CD4-positive, alpha-beta T cell (primary cell): ENCODE data around the gene TTC8. TPM values are rescaled to one million over a fixed set of nuclear protein-coding genes. Genes with fewer than 3 reads are reported as not detected.
A peak's percentile ranks its signal among the peaks of the same experiment; 100 is the strongest.

ENCODE experiments used
- ATAC-seq: fragments of 200-7000 bp; cut with Tn5 transposase; one replicate; pipeline ENCODE4 v1.10.0; 2022; ENCODE audit warnings: mild to moderate bottlenecking; ENCODE audit not compliant: poor library complexity
- CTCF ChIA-PET: fragments of 350-600 bp; sonication (Branson Sonifier 250); formaldehyde crosslinking; loops from one replicate; lab custom pipeline; 2021; ENCODE audit warnings: antibody characterized with exemption, inconsistent platforms; lab: Charles Lee
- POLR2A ChIA-PET: fragments of 350-600 bp; sonication (Branson Sonifier 250); formaldehyde crosslinking; loops from one replicate; lab custom pipeline; 2021; ENCODE audit warnings: antibody characterized with exemption, inconsistent platforms; lab: Charles Lee
- DNase-seq, 14 experiments: peaks; one replicate each; pipeline ENCODE4 v3.0.0-alpha.2; 2013 to 2020; ENCODE audit warnings: mixed read lengths in 2 of 14
- H3K27ac ChIP-seq, 2 donors: one replicate each; pipeline versions ENCODE4 v1.5.1 to v1.7.0; 2013; ENCODE audit warnings: low read length in 2 of 2, low read depth in 1 of 2, mild to moderate bottlenecking in 1 of 2
- H3K27me3 ChIP-seq, 2 experiments: 1 replicate in 1 of 2; 2 replicates in 1 of 2; pipeline versions ENCODE4 v1.6.1 to v1.7.0; 2013; ENCODE audit warnings: low read length in 2 of 2, control low read depth in 1 of 2, mild to moderate bottlenecking in 1 of 2, moderate library complexity in 1 of 2; ENCODE audit not compliant: insufficient read depth in 2 of 2, control insufficient read depth in 1 of 2
- H3K36me3 ChIP-seq: one replicate; pipeline ENCODE4 v1.6.1; 2013; ENCODE audit warnings: low read length, control low read depth; ENCODE audit not compliant: insufficient read depth
- H3K4me1 ChIP-seq: one replicate; pipeline ENCODE4 v1.6.1; 2013; ENCODE audit warnings: low read length, control low read depth; ENCODE audit not compliant: insufficient read depth
- H3K4me3 ChIP-seq: one replicate; pipeline ENCODE4 v1.5.1; 2013; ENCODE audit warnings: mild to moderate bottlenecking, low read length, moderate library complexity
- H3K9me3 ChIP-seq, 2 experiments: 1 replicate in 1 of 2; 2 replicates in 1 of 2; pipeline versions ENCODE4 v1.6.1 to v1.7.0; 2013; ENCODE audit warnings: low read length in 2 of 2, mild to moderate bottlenecking in 2 of 2, control low read depth in 1 of 2, moderate library complexity in 1 of 2; ENCODE audit not compliant: control insufficient read depth in 1 of 2, insufficient read depth in 1 of 2
- H3K27ac Mint-ChIP-seq: one replicate; pipeline ENCODE4 v1.8.0; 2020; ENCODE audit warnings: mixed read lengths
- H3K27me3 Mint-ChIP-seq: one replicate; pipeline ENCODE4 v1.8.0; 2021; ENCODE audit warnings: mixed read lengths
- H3K36me3 Mint-ChIP-seq: one replicate; pipeline ENCODE4 v1.8.0; 2021; ENCODE audit warnings: low read depth, mixed read lengths
- H3K4me1 Mint-ChIP-seq: one replicate; pipeline ENCODE4 v1.8.0; 2021; ENCODE audit warnings: low read depth, mixed read lengths
- H3K4me3 Mint-ChIP-seq: one replicate; pipeline ENCODE4 v1.8.0; 2020; ENCODE audit warnings: mild to moderate bottlenecking, mixed read lengths
- H3K9me3 Mint-ChIP-seq: one replicate; pipeline ENCODE4 v1.8.0; 2020; ENCODE audit warnings: mixed read lengths
- intact Hi-C, 2 experiments: fragments of 100-400 bp; cut with DNase I in 1 of 2; cut with micrococcal nuclease in 1 of 2; formaldehyde crosslinking; loops; one replicate each; pipeline versions ENCODE4 v1.15.1 to v1.9.0; 2023 to 2025; cut with DNase I, micrococcal nuclease
- total RNA-seq, 174 experiments: library from RNA in 2 of 174; stranded (reverse) in 2 of 174; gene quantifications; one replicate each; pipeline ENCODE4 v1.2.3 and lab custom pipeline; 2021 to 2026
- TF ChIP-seq, protein P1 (sequence below): fragments of 200-600 bp; IDR thresholded peaks from one replicate; pipeline ENCODE4 v1.8.0; 2022; ENCODE audit warnings: antibody characterized with exemption, mild to moderate bottlenecking

The TTC8 gene
- total RNA-seq, 2 experiments from 2014 or later, result 1.6 to 2.1 TPM

- Mint-ChIP-seq H3K27ac (no peak overlapping the region), H3K4me3 (no peak overlapping the region), H3K36me3 (no peaks in the 10 kb centered on the region), H3K4me1 (peaks cover 7% of the 10 kb centered on the region), H3K9me3 (no peaks in the 10 kb centered on the region), H3K27me3 (peaks cover 31% of the 10 kb centered on the region)
- intact Hi-C loops, result loop anchor here in 1 of 2 experiments (10.0 kb wide), 3 partner anchors 267 to 1133 kb away; partner anchors contain the start of genes EFCAB11, FOXN3, PTPN21 and TDP1
- ATAC-seq, result no peak
- Histone ChIP-seq H3K27me3 (peaks cover 0 to 10% of the 10 kb centered on the region in 2 experiments), H3K27ac (no peak overlapping the region), H3K36me3 (no peaks in the 10 kb centered on the region), H3K9me3 (no peaks in the 10 kb centered on the region), H3K4me3 (no peak overlapping the region), H3K4me1 (peaks cover 7% of the 10 kb centered on the region)
- DNase-seq, result no peak
- TF ChIP-seq, protein P1, sequence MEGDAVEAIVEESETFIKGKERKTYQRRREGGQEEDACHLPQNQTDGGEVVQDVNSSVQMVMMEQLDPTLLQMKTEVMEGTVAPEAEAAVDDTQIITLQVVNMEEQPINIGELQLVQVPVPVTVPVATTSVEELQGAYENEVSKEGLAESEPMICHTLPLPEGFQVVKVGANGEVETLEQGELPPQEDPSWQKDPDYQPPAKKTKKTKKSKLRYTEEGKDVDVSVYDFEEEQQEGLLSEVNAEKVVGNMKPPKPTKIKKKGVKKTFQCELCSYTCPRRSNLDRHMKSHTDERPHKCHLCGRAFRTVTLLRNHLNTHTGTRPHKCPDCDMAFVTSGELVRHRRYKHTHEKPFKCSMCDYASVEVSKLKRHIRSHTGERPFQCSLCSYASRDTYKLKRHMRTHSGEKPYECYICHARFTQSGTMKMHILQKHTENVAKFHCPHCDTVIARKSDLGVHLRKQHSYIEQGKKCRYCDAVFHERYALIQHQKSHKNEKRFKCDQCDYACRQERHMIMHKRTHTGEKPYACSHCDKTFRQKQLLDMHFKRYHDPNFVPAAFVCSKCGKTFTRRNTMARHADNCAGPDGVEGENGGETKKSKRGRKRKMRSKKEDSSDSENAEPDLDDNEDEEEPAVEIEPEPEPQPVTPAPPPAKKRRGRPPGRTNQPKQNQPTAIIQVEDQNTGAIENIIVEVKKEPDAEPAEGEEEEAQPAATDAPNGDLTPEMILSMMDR, result no peak
- ChIA-PET CTCF (no interaction called here), POLR2A (no interaction called here)
Measured at GRCh38 chr14:88821378-88821777, 3.1 kb upstream of the TTC8 start.

DNA sequence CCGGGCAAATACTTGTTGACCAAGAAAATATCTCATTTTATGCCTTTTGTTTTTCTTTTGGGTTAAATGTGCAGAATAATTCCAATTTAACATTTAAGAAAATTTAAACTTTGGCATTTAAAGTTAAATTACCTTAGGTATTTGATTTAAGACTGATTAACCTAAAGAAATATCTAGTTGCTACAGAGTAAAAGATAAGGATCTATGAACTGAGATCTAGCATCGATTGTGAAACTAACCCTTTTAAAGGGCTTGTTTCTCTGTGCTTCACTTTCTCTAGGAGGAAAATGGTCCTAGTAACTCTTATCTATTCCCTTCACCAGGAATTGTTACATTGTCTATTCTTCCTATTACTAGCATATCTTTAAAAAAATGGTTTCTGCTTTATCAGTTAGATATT is 2.6 kb upstream of the TTC8 start:
- no peaks in the 10 kb centered on the region for H3K9me3 ChIP-seq
- H3K36me3 ChIP-seq, result no peaks in the 10 kb centered on the region
- ATAC-seq (no peak), DNase-seq (no peak)
- H3K4me3 ChIP-seq, result no peak overlapping the region
- CTCF ChIA-PET, result no interaction called here
- Mint-ChIP-seq H3K4me1 (peaks cover 7% of the 10 kb centered on the region), H3K4me3 (no peak overlapping the region), H3K27me3 (peaks cover 31% of the 10 kb centered on the region), H3K36me3 (no peaks in the 10 kb centered on the region), H3K9me3 (no peaks in the 10 kb centered on the region), H3K27ac (no peak overlapping the region)
- TF ChIP-seq, protein P1, result no peak
- POLR2A ChIA-PET, result no interaction called here
- H3K27ac ChIP-seq, result no peak overlapping the region
- intact Hi-C loops, result loop anchor here in 1 of 2 experiments (1.0 to 10.0 kb wide), 4 partner anchors 29 to 1133 kb away; partner anchors contain the start of genes EFCAB11, FOXN3, PTPN21 and TDP1
- peaks cover 0 to 10% of the 10 kb centered on the region in 2 experiments for H3K27me3 ChIP-seq
- peaks cover 7% of the 10 kb centered on the region for H3K4me1 ChIP-seq

DNA sequence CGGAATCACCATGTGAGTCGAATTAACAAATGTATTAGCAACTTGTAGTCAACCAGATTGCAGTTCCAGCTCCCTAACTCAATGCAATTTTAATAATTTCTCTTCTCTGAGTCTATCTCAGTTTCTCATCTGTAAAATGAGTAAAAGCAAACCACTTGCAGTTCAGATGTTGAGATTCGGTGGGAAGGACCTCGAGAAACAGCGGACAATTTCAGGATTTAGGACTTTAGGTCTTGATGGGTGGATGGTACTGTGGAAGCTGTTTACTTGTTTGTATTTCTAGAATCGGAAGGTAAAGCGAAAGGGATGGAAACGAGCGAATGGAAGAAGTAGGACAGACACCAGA is 510 bp upstream of the TTC8 start:
- TF ChIP-seq, protein P1, result no peak
- Histone ChIP-seq H3K4me1 (peaks cover 7% of the 10 kb centered on the region), H3K9me3 (no peaks in the 10 kb centered on the region), H3K4me3 (peak overlapping the region; percentile 83), H3K27ac (peak overlapping the region in 1 of 2 donors; percentile 56), H3K27me3 (no peaks in the 10 kb centered on the region), H3K36me3 (no peaks in the 10 kb centered on the region)
- no peak for ATAC-seq
- CTCF ChIA-PET, result interaction anchor here (1.3 kb wide), 1 partner anchor 15 kb away, joined by 4 read pairs; no protein-coding TSS in a partner anchor
- H3K36me3 Mint-ChIP-seq, result no peaks in the 10 kb centered on the region
- no peaks in the 10 kb centered on the region for H3K9me3 Mint-ChIP-seq
- intact Hi-C loops, result loop anchor here (2.0 to 10.0 kb wide), 4 partner anchors 33 to 1131 kb away; partner anchors contain the start of genes EFCAB11 (in 1 of the 2), FOXN3 (in 1 of the 2), PTPN21 (in 1 of the 2) and TDP1 (in 1 of the 2)
- H3K4me3 Mint-ChIP-seq, result peak overlapping the region; percentile 86
- peaks cover 7% of the 10 kb centered on the region for H3K4me1 Mint-ChIP-seq
- peaks cover 16% of the 10 kb centered on the region for H3K27me3 Mint-ChIP-seq
- DNase-seq, result no peak
- POLR2A ChIA-PET, result interaction anchor here (1.2 to 2.0 kb wide), 4 partner anchors 10 to 32 kb away, joined by 4 to 20 read pairs (median 6); partner anchors contain the start of gene EML5
- H3K27ac Mint-ChIP-seq, result peak overlapping the region; percentile 96
